Measurements from ENCODE around the gene BRCA1.
"Not testable (repeated sequence)": the region's sequence is repeated elsewhere in the genome, so short reads cannot be mapped to it uniquely, and the experiment has no call there.

Gene BRCA1

GRCh38 chr17:43069368-43069898 is 55.7 kb downstream of the BRCA1 start:
- no peak for DNase-seq (ENCODE audit: low spot score)

GRCh38 chr17:43068570-43069367 is 56.4 kb downstream of the BRCA1 start:
- no peak for DNase-seq (ENCODE audit: low spot score)

GRCh38 chr17:43062984-43063638 is 62.1 kb downstream of the BRCA1 start:
- no peak for DNase-seq (ENCODE audit: low spot score)

- no peak for DNase-seq (ENCODE audit: low spot score)
Measured at GRCh38 chr17:43056051-43056450, 69.1 kb downstream of the BRCA1 start.

GRCh38 chr17:43053008-43053407 is 72.2 kb downstream of the BRCA1 start:
- DNase-seq (ENCODE audit: low spot score): not testable (repeated sequence)

GRCh38 chr17:43051969-43052368 is 73.2 kb downstream of the BRCA1 start:
- no peak for DNase-seq (ENCODE audit: low spot score)

- no peak for DNase-seq (ENCODE audit: low spot score)
Measured at GRCh38 chr17:43044024-43044423, 81.1 kb downstream of the BRCA1 start.

- peak; percentile 35 for DNase-seq (ENCODE audit: low spot score)
Measured at GRCh38 chr17:43043307-43043706, 81.9 kb downstream of the BRCA1 start.

GRCh38 chr17:43042025-43042628 is 83.0 kb downstream of the BRCA1 start:
- peak; percentile 32 for DNase-seq (ENCODE audit: low spot score)

- DNase-seq (ENCODE audit: low spot score): no peak
Measured at GRCh38 chr17:43040655-43041054, 84.5 kb downstream of the BRCA1 start.

- no peak for DNase-seq (ENCODE audit: low spot score)
Measured at GRCh38 chr17:43039646-43040045, 85.5 kb downstream of the BRCA1 start.

- no peak for DNase-seq (ENCODE audit: low spot score)
Measured at GRCh38 chr17:43034894-43035293, 90.3 kb downstream of the BRCA1 start.

GRCh38 chr17:43033948-43034881 is 90.9 kb downstream of the BRCA1 start:
- no peak for DNase-seq (ENCODE audit: low spot score)

GRCh38 chr17:43031666-43032065 is 93.5 kb downstream of the BRCA1 start:
- DNase-seq (ENCODE audit: low spot score): no peak

- DNase-seq (ENCODE audit: low spot score): no peak
Measured at GRCh38 chr17:43030137-43030767, 94.9 kb downstream of the BRCA1 start.

GRCh38 chr17:43028221-43028861 is 96.8 kb downstream of the BRCA1 start:
- no peak for DNase-seq (ENCODE audit: low spot score)

GRCh38 chr17:43027091-43028032 is 97.8 kb downstream of the BRCA1 start:
- DNase-seq (ENCODE audit: low spot score): no peak

- no peak for DNase-seq (ENCODE audit: low spot score)
Measured at GRCh38 chr17:43026595-43026994, 98.6 kb downstream of the BRCA1 start.

- DNase-seq (ENCODE audit: low spot score): no peak
Measured at GRCh38 chr17:43025766-43026537, 99.2 kb downstream of the BRCA1 start.
